ENCODE measurements around the gene VARS2.

GRCh38 chr6:30972816-30973215 lies 58.8 kb downstream of the VARS2 start:
- TF ChIP-seq CTCF (IDR thresholded peaks at IDR 0.05 in 4 of 5, conservative IDR thresholded peaks at IDR 0.05 in 1 of 5): no peak
- no peak for TF ChIP-seq POLR2A (IDR thresholded peaks at IDR 0.05)

Data from gastrocnemius medialis (tissue), 4 donors.